GM18909 (cell line): ENCODE measurements around the gene SLC9A7.

ENCODE experiments used
- ATAC-seq: cut with Tn5 transposase; IDR thresholded peaks from one replicate; pipeline ENCODE4 v1.9.1; 2021; ENCODE audit warnings: mild to moderate bottlenecking; ENCODE audit not compliant: unreplicated experiment, poor library complexity

SLC9A7 gene

GRCh38 chrX:46662188-46662958, 96.5 kb downstream of the SLC9A7 start:
- ATAC-seq: no peak

- ATAC-seq: no peak
These were observed 105.4 kb downstream of the SLC9A7 start for GRCh38 chrX:46653482-46653881.

GRCh38 chrX:46649421-46650260, 109.3 kb downstream of the SLC9A7 start:
- ATAC-seq: no peak

DNA sequence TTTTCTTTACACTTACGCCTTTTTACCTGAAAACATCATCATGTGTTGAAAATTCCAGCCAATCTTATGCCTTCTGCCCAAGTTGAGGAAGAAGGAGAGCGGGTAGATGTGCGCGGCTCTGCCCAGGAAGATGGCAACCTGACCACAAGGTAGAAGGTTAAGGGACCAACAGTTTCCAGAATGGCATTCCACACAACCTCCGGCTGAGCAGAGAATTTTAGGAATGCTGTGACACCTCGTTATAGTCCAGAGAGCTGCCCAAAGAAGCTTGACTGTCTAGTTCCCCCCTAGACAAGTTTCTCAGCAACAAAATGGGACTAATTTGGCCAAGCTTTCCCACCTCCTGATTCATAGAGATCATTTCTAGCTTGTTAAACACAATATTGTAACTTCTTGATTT, 110.3 kb downstream of the SLC9A7 start:
- ATAC-seq: no peak

- ATAC-seq: no peak
These were observed 111.7 kb downstream of the SLC9A7 start for GRCh38 chrX:46647251-46647650.

- no peak for ATAC-seq
These were observed 113.3 kb downstream of the SLC9A7 start for GRCh38 chrX:46645614-46646013.

GRCh38 chrX:46643636-46644035, 115.3 kb downstream of the SLC9A7 start:
- ATAC-seq: no peak

- ATAC-seq: no peak
These were observed 116.8 kb downstream of the SLC9A7 start for GRCh38 chrX:46642145-46642544.

DNA sequence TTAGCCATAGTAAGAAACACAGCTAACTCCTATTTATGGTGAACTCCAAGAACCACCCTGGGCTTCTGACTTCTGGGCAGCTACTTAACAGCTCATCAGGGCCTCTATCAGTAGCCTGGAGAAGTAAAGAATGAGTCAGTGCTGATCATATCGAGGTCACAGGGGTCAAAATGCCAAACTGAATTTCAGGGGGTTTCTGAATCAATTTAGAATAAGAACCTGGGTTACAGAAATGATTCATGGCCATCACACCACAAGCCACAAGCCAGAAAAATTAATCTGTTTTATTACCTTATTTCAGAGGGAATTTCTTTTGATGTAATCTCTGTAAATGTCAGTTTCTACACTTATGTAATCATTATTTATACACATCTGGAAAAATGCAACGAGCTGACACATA, 121.0 kb downstream of the SLC9A7 start:
- ATAC-seq: peak; percentile 67

DNA sequence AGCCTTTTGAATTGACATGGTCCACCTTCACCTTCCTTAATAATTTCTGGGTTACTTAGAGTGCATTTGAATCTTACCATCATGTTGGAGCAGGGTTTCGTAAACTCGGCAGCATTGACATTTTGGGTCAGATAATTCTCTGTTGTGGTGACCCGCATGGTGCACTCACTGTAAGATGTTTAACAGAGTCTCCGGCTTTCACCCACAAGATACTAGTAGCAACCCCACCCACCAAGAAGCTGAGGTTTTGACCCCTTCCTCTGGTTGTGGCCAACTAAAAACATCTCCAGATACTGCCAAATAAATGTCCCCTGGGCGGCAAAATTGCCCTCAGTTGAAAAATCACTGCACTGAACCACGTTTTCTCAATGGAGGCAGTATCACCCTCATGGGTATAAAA, 122.7 kb downstream of the SLC9A7 start:
- ATAC-seq: no peak

- ATAC-seq: no peak
These were observed 123.7 kb downstream of the SLC9A7 start for GRCh38 chrX:46635186-46635585.

GRCh38 chrX:46634577-46634976, 124.3 kb downstream of the SLC9A7 start:
- no peak for ATAC-seq

DNA sequence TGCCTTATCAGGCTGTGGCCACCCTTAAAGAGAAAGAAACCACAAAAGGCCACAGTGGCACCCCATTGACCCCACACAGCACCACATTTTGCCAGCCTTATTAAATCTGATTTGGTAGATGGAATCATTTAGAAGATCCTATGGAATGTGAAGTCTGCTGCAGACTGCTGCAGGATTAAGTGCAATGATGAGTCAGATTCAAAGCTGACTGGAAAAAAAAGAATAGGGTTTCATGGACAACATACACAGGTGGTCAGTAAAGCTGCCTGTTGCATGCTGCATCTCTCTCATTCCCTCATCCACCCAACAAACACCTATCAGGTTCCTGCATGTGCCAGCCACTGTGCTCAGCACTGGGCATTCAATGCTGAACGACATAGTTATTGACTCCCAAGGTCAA, 128.8 kb downstream of the SLC9A7 start:
- ATAC-seq: no peak

GRCh38 chrX:46628460-46629371, 130.2 kb downstream of the SLC9A7 start:
- peak; percentile 90 for ATAC-seq

GRCh38 chrX:46627711-46628419, 131.1 kb downstream of the SLC9A7 start:
- peak; percentile 11 for ATAC-seq

GRCh38 chrX:46627062-46627461, 131.9 kb downstream of the SLC9A7 start:
- no peak for ATAC-seq

DNA sequence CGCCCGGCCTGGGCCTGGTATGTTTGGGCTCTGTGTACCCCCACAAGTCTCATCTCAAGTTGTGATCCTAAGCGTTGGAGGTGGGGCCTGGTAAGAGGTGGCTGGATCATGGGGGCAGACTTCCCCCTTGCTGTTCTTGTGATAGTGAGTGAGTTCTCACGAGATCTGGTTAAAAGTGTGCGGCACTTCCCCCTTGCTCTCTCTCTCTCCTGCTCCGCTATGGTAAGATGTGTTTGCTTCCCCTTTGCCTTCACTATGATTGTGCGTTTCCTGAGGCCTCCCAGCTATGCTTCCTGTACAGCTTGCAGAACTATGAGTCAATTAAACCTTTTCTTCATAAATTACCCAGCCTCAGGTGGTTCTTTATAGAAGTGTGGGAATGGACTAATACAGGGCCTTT, 132.4 kb downstream of the SLC9A7 start:
- ATAC-seq: no peak

DNA sequence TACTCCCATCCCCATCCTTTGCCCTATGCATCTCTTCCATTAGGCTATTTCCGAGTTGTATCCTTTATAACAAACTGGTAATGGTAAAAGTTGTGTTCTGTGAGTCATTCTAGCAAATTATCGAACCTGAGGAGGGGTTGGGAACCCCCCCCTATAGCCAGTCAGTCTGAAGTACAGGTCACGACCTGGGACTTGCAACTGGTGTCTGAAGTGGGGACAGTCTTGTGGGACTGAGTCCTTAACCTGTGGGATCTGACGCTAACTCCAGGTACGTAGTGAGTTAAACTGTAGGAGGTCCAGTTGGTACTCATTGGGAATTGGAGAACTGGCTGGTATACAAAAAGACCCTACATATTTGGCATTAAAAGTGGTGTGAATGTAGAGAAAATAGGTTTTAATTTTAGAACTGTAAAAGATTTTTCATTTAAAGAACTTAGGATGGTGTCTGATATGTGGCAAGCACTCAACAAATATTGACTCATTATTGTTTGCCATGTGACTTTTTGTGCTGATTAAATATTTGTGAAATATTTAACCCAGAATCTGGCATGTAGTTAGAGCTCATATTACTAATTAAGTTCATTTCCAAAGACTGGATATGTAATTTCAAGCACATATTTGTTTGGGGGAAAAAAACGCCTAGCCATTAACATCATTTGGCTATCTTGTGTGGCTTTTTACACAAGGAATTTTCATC, 134.7 kb downstream of the SLC9A7 start:
- ATAC-seq: no peak

- no peak for ATAC-seq
These were observed 137.3 kb downstream of the SLC9A7 start for GRCh38 chrX:46621572-46621971.
